BJ (cell line): Measurements from ENCODE around the gene RGS18. TPM values are rescaled to one million over a fixed set of nuclear protein-coding genes. Genes with fewer than 3 reads are reported as not detected.

ENCODE experiments used
- polyA plus RNA-seq: library from polyadenylated mRNA; depleted of rRNA; stranded (reverse); fragments of >200 nt; gene quantifications from 2 replicates; pipeline ENCODE4 v1.2.3, GENCODE V29; 2011; rRNA removed

Gene RGS18
- polyA plus RNA-seq, 1 experiment = not detected

Other genes with a start within 250 kb of the RGS18 start
- not detected in 2 replicates for gene RGS21, start 158.5 kb downstream of the RGS18 start, polyA plus RNA-seq